ENCODE data around the gene DLGAP1.

The DLGAP1 gene

DNA sequence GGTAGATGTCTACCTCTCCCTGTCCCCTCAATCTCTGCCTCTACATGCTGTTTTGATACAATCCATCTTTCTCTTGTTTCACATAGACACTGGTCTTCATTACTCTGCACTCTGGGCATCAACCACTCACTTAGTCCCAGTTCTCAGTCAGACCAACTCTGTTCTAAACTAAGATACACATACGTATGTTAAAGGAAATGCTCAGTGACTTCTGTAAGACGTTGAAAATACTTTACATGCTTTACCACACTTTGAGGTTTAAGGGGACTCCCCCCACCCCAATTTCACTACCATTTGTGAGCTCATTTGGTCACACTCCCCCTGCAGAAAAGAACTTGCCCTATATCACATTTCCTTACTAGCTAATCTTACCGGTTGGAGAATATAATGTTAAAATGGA, 507.7 kb downstream of the DLGAP1 start:
- no peak for TF ChIP-seq CTCF (IDR thresholded peaks at IDR 0.05)
- H3K36me3 ChIP-seq: no peaks in the 10 kb centered on the region
- H3K27me3 ChIP-seq: no peaks in the 10 kb centered on the region
- H3K27ac ChIP-seq: no peak overlapping the region
- H3K4me3 ChIP-seq (ENCODE audit: low read depth in 1 of 2, low read length in 1 of 2): no peak overlapping the region
- H3K4me1 ChIP-seq (ENCODE audit: control insufficient read depth in 1 of 2, insufficient read depth in 1 of 2, low read depth in 1 of 2, low read length in 1 of 2): no peaks in the 10 kb centered on the region
- no peaks in the 10 kb centered on the region for H3K9me3 ChIP-seq

DNA sequence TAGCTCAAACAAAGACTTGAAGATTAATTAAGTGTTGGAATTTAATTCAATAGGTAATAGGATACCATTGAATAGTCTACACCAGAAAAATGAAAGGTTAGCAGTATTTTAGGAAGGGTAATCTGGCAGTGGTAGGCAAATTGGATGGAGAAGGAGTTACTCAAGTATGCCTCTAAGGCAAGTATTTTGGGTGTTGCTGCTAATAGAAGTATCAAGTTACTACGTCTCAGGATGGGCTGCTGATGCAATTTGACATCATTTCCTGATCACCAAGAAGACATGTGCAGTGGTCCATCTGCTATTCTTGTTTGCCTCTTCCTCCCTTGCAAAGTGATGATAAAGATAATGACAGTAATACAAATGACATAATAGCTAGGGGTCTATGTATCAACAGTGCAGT, 519.8 kb downstream of the DLGAP1 start:
- H3K36me3 ChIP-seq: no peaks in the 10 kb centered on the region
- TF ChIP-seq CTCF (IDR thresholded peaks at IDR 0.05): no peak
- no peak overlapping the region for H3K4me3 ChIP-seq (ENCODE audit: low read depth in 1 of 2, low read length in 1 of 2)
- no peaks in the 10 kb centered on the region for H3K9me3 ChIP-seq
- no peak overlapping the region for H3K27ac ChIP-seq
- no peaks in the 10 kb centered on the region for H3K27me3 ChIP-seq
- H3K4me1 ChIP-seq (ENCODE audit: control insufficient read depth in 1 of 2, insufficient read depth in 1 of 2, low read depth in 1 of 2, low read length in 1 of 2): no peaks in the 10 kb centered on the region

- Histone ChIP-seq H3K36me3 (no peaks in the 10 kb centered on the region), H3K4me1 (ENCODE audit: control insufficient read depth in 1 of 2, insufficient read depth in 1 of 2, low read depth in 1 of 2, low read length in 1 of 2) (no peaks in the 10 kb centered on the region), H3K27ac (no peak overlapping the region), H3K27me3 (no peaks in the 10 kb centered on the region), H3K9me3 (no peaks in the 10 kb centered on the region), H3K4me3 (ENCODE audit: low read depth in 1 of 2, low read length in 1 of 2) (no peak overlapping the region)
- no peak for TF ChIP-seq CTCF (IDR thresholded peaks at IDR 0.05)
Measured at GRCh38 chr18:3932276-3932675, 522.8 kb downstream of the DLGAP1 start.

DNA sequence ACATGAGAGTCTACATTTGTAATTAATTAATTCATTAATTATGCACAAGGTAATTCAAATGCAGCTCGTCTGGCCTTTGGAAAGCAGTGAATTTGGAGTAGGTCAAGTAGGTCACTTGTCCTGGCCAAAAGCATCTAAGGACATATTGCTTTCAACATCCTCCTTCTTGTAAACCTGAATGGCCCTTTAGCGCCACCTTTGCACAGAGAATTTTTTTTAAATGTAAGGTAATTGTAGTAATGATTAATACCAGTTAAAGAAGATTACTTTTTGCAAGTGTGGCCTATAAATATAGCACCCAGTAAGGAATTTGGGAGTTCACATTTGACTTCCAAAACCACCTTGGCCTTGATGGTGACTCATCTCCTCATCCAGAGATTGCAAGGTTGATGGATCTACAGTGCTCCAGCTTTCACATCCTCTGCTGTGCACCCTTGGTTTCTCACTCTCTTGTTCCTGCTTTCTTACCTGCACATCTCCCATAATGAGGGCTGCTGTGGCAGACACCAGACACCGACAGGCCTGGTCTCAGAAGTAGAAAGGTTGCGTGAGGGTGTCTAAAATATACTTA, 523.5 kb downstream of the DLGAP1 start:
- no peak for TF ChIP-seq CTCF (IDR thresholded peaks at IDR 0.05)
- Histone ChIP-seq H3K9me3 (no peaks in the 10 kb centered on the region), H3K4me1 (ENCODE audit: control insufficient read depth in 1 of 2, insufficient read depth in 1 of 2, low read depth in 1 of 2, low read length in 1 of 2) (no peaks in the 10 kb centered on the region), H3K36me3 (no peaks in the 10 kb centered on the region), H3K27ac (no peak overlapping the region), H3K4me3 (ENCODE audit: low read depth in 1 of 2, low read length in 1 of 2) (no peak overlapping the region), H3K27me3 (no peaks in the 10 kb centered on the region)

GRCh38 chr18:3931013-3931315, 524.1 kb downstream of the DLGAP1 start:
- no peak for TF ChIP-seq CTCF (IDR thresholded peaks at IDR 0.05)
- H3K4me3 ChIP-seq (ENCODE audit: low read depth in 1 of 2, low read length in 1 of 2): no peak overlapping the region
- no peaks in the 10 kb centered on the region for H3K9me3 ChIP-seq
- no peaks in the 10 kb centered on the region for H3K27me3 ChIP-seq
- no peaks in the 10 kb centered on the region for H3K36me3 ChIP-seq
- H3K27ac ChIP-seq: no peak overlapping the region
- H3K4me1 ChIP-seq (ENCODE audit: control insufficient read depth in 1 of 2, insufficient read depth in 1 of 2, low read depth in 1 of 2, low read length in 1 of 2): no peaks in the 10 kb centered on the region

Measured in neutrophil (primary cell).